ENCODE results near the gene CYP3A5. TPM values are rescaled to one million over a fixed set of nuclear protein-coding genes. Genes with fewer than 3 reads are reported as not detected.

Gene CYP3A5
- total and polyA plus RNA-seq, 9 of the 15 experiments (the other 6 are each of a cell fraction or from before 2014, with no cell fraction given): 0.73 to 2.8 (median 1.5) TPM

- TF ChIP-seq KLF13 (tag; IDR thresholded peaks at IDR 0.05; ENCODE audit: borderline replicate concordance, low read depth) (peak; percentile 35; the same call in 1 of the 2 replicates), CTBP1 (IDR thresholded peaks at IDR 0.05; ENCODE audit: borderline replicate concordance) (peak; percentile 90), SMAD3 (CRISPR knock-in tag; conservative IDR thresholded peaks at IDR 0.05) (no peak), NRF1 (conservative IDR thresholded peaks at IDR 0.05 in 1 of 2, IDR thresholded peaks at IDR 0.05 in 1 of 2) (peak; percentile 83 to 85), ETS2 (tag; IDR thresholded peaks at IDR 0.05; ENCODE audit: borderline replicate concordance, poor library complexity, severe bottlenecking) (no peak), TSHZ1 (CRISPR knock-in tag; IDR thresholded peaks at IDR 0.05) (no peak), IRF9 (tag; IDR thresholded peaks at IDR 0.05) (no peak), ATF4 (CRISPR knock-in tag; IDR thresholded peaks at IDR 0.05) (no peak; the same call in 1 of the 2 replicates), GABPA (tag; conservative IDR thresholded peaks at IDR 0.05; ENCODE audit: low read depth) (peak; percentile 100), TOE1 (IDR thresholded peaks at IDR 0.05; ENCODE audit: borderline replicate concordance) (peak; percentile 89), TOE1 (CRISPR knock-in tag; IDR thresholded peaks at IDR 0.05; ENCODE audit: borderline replicate concordance, low read depth) (peak; percentile 93), NCOA1 (IDR thresholded peaks at IDR 0.05; ENCODE audit: low read depth) (peak; percentile 87), TFE3 (CRISPR knock-in tag; IDR thresholded peaks at IDR 0.05) (no peak), FIP1L1 (IDR thresholded peaks at IDR 0.05; ENCODE audit: low read depth, low read length, poor library complexity, severe bottlenecking) (peak; percentile 84), RBFOX2 (IDR thresholded peaks at IDR 0.05; ENCODE audit: low read depth, low read length) (peak; percentile 99), HOXB6 (CRISPR knock-in tag; IDR thresholded peaks at IDR 0.05; ENCODE audit: borderline replicate concordance) (no peak; the same call in 1 of the 2 replicates), ZNF224 (CRISPR knock-in tag; IDR thresholded peaks at IDR 0.05) (peak; percentile 72; the same call in 1 of the 2 replicates), ZNF316 (IDR thresholded peaks at IDR 0.05) (peak; percentile 29)
These were observed 63.2 kb downstream of the CYP3A5 start, which contains the start of gene ZSCAN25 (continued) for GRCh38 chr7:99616359-99617191.

All from K562 (cell line).